HG02759 (cell line): Measurements from ENCODE around the gene RMND5A.
A peak's percentile ranks its signal among the peaks of the same experiment; 100 is the strongest.

Experiments used
- ATAC-seq: cut with Tn5 transposase; IDR thresholded peaks from one replicate; pipeline ENCODE4 v1.9.1; 2021; ENCODE audit warnings: mild to moderate bottlenecking, moderate library complexity; ENCODE audit not compliant: unreplicated experiment

RMND5A gene

GRCh38 chr2:86790676-86791572 is 70.8 kb downstream of the RMND5A start, which contains the start of gene CD8A:
CD8A (minus strand) TSS chr2:86790913; CDS start chr2:86790825, 88 bp downstream.
- no peak for ATAC-seq

GRCh38 chr2:86791573-86791972 is 71.5 kb downstream of the RMND5A start:
- no peak for ATAC-seq

- ATAC-seq: no peak
These were observed 73.7 kb downstream of the RMND5A start for GRCh38 chr2:86793752-86794151.

- ATAC-seq: no peak
These were observed 74.8 kb downstream of the RMND5A start for GRCh38 chr2:86794861-86795260.

- ATAC-seq: no peak
These were observed 80.9 kb downstream of the RMND5A start for GRCh38 chr2:86800856-86801567.

GRCh38 chr2:86806059-86806857 is 86.2 kb downstream of the RMND5A start:
- no peak for ATAC-seq

- ATAC-seq: no peak
These were observed 87.0 kb downstream of the RMND5A start for GRCh38 chr2:86807133-86807467.

GRCh38 chr2:86807468-86808275 is 87.6 kb downstream of the RMND5A start:
- ATAC-seq: peak; percentile 46

- ATAC-seq: peak; percentile 96
These were observed 88.4 kb downstream of the RMND5A start for GRCh38 chr2:86808315-86809161.

- ATAC-seq: no peak
These were observed 89.5 kb downstream of the RMND5A start for GRCh38 chr2:86809481-86810121.

- ATAC-seq: no peak
These were observed 95.5 kb downstream of the RMND5A start for GRCh38 chr2:86815611-86816010.

GRCh38 chr2:86818114-86818801 is 98.2 kb downstream of the RMND5A start:
- ATAC-seq: no peak

GRCh38 chr2:86818957-86819356 is 98.9 kb downstream of the RMND5A start:
- no peak for ATAC-seq

- ATAC-seq: no peak
These were observed 101.2 kb downstream of the RMND5A start for GRCh38 chr2:86821306-86821705.

- ATAC-seq: no peak
These were observed 101.8 kb downstream of the RMND5A start for GRCh38 chr2:86821842-86822241.

- no peak for ATAC-seq
These were observed 102.7 kb downstream of the RMND5A start for GRCh38 chr2:86822668-86823345.

- no peak for ATAC-seq
These were observed 105.1 kb downstream of the RMND5A start for GRCh38 chr2:86825036-86825692.
